ENCODE measurements around the gene MYOC. TPM values are rescaled to one million over a fixed set of nuclear protein-coding genes. Genes with fewer than 3 reads are reported as not detected.

Gene MYOC
- total and polyA plus RNA-seq, 2 donors from 2014 or later, result 0.66 TPM; not detected in 1

DNA sequence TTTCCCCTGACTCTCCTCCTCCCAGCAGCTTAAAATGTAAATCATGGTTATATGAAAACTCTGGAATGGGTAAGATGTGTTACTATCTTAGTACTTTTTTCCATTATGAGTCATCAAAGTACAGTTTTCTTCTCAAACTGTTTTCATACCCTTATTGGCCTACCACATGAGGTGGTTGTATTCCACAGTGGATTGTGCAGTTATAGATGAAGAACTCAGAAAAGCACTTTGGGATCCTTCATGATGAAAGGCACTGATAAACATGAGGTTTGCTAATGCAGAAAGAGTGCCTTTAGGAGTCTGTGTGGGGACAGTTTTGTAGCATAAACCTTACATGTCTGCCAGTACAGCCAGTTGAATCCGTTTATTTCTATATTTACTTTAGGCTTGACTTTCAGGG lies 62.5 kb downstream of the MYOC start:
- DNase-seq (no peak), FAIRE-seq (no peak)
- intact Hi-C loops (cut with DNase I), result no loop called here
- no peak overlapping the region for H3K4me3 ChIP-seq (ENCODE audit: low read length in 3 of 3)
- no peak overlapping the region for H3K9ac ChIP-seq (ENCODE audit: low read length in 3 of 3)
- H3K27me3 ChIP-seq (ENCODE audit: control insufficient read depth, insufficient read depth, low read length), result no peaks in the 10 kb centered on the region
- peaks cover 0 to 5% (median 0%) of the 10 kb centered on the region in 3 donors for H3K4me1 ChIP-seq (ENCODE audit: control insufficient read depth in 2 of 3, insufficient read depth in 2 of 3, low read depth in 1 of 3, low read length in 3 of 3)
- peaks cover 6 to 41% (median 27%) of the 10 kb centered on the region in 3 donors for H3K36me3 ChIP-seq (ENCODE audit: control insufficient read depth in 2 of 3, insufficient read depth in 3 of 3, low read length in 3 of 3)
- TF ChIP-seq, protein P1, sequence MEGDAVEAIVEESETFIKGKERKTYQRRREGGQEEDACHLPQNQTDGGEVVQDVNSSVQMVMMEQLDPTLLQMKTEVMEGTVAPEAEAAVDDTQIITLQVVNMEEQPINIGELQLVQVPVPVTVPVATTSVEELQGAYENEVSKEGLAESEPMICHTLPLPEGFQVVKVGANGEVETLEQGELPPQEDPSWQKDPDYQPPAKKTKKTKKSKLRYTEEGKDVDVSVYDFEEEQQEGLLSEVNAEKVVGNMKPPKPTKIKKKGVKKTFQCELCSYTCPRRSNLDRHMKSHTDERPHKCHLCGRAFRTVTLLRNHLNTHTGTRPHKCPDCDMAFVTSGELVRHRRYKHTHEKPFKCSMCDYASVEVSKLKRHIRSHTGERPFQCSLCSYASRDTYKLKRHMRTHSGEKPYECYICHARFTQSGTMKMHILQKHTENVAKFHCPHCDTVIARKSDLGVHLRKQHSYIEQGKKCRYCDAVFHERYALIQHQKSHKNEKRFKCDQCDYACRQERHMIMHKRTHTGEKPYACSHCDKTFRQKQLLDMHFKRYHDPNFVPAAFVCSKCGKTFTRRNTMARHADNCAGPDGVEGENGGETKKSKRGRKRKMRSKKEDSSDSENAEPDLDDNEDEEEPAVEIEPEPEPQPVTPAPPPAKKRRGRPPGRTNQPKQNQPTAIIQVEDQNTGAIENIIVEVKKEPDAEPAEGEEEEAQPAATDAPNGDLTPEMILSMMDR (IDR thresholded peaks at IDR 0.05; ENCODE audit: borderline replicate concordance, extremely low read depth, insufficient read depth), result no peak
- H3K9me3 ChIP-seq (ENCODE audit: control insufficient read depth in 2 of 3, insufficient read depth in 1 of 3, low read length in 3 of 3), result no peaks in the 10 kb centered on the region
- H3K27ac ChIP-seq (ENCODE audit: low read depth in 2 of 2, low read length in 2 of 2), result no peak overlapping the region

DNA sequence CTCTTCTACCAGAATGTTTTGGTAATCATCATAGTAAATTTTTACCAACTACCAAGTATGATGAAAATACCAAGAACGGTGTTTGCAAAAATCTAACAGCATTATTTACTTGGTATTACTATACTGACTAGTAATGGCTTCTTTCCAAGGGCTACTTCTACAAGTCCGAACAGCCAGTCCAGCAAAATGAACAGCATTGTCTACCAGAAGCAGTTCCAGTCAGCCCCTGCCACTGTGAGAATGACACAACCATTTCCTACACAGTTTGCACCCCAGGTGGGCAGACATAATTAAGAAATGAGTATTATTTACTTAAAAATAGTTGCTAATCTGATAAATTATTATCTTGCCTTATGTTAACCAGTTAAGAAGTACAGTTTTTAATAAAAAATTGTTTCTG lies 64.3 kb downstream of the MYOC start:
- intact Hi-C loops (cut with DNase I), result loop anchor here (10.0 kb wide), 1 partner anchor 73 kb away; no protein-coding TSS in a partner anchor

DNA sequence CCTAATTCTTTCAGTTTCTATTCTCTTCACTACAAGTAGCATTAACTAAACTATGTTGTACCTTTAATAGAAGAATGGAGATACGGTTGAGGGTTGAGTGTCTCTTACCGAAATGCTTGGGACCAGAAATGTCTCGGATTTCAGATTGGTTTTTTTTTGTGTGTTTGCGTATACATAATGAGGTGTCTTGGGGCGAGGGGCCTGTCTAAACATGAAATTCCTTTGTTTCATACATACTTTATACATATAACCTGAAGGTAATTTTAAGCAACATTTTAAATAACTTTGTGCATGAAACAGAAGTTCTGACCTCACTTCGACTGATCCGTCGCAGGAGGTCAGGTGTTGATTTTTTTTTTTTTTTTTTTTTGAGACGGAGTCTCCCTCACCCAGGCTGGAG lies 66.8 kb downstream of the MYOC start:
- FAIRE-seq, result no peak
- intact Hi-C loops (cut with DNase I), result loop anchor here (10.0 kb wide), 1 partner anchor 71 kb away; no protein-coding TSS in a partner anchor

More for the DNA sequence above, 64.3 kb downstream of the MYOC start:
- Histone ChIP-seq H3K4me1 (ENCODE audit: control insufficient read depth in 2 of 3, insufficient read depth in 2 of 3, low read depth in 1 of 3, low read length in 3 of 3) (no peaks in the 10 kb centered on the region), H3K4me3 (ENCODE audit: low read length in 3 of 3) (no peak overlapping the region), H3K27me3 (ENCODE audit: control insufficient read depth, insufficient read depth, low read length) (no peaks in the 10 kb centered on the region), H3K36me3 (ENCODE audit: control insufficient read depth in 2 of 3, insufficient read depth in 3 of 3, low read length in 3 of 3) (peaks cover 12 to 57% (median 33%) of the 10 kb centered on the region in 3 donors), H3K27ac (ENCODE audit: low read depth in 2 of 2, low read length in 2 of 2) (no peak overlapping the region), H3K9ac (ENCODE audit: low read length in 3 of 3) (no peak overlapping the region), H3K9me3 (ENCODE audit: control insufficient read depth in 2 of 3, insufficient read depth in 1 of 3, low read length in 3 of 3) (no peaks in the 10 kb centered on the region)
- no peak for FAIRE-seq
- TF ChIP-seq, protein P1 (IDR thresholded peaks at IDR 0.05; ENCODE audit: borderline replicate concordance, extremely low read depth, insufficient read depth), result no peak
- no peak for DNase-seq

More for the DNA sequence above, 66.8 kb downstream of the MYOC start:
- Histone ChIP-seq H3K27me3 (ENCODE audit: control insufficient read depth, insufficient read depth, low read length) (no peaks in the 10 kb centered on the region), H3K4me1 (ENCODE audit: control insufficient read depth in 2 of 3, insufficient read depth in 2 of 3, low read depth in 1 of 3, low read length in 3 of 3) (no peaks in the 10 kb centered on the region), H3K4me3 (ENCODE audit: low read length in 3 of 3) (no peak overlapping the region), H3K9ac (ENCODE audit: low read length in 3 of 3) (no peak overlapping the region), H3K36me3 (ENCODE audit: control insufficient read depth in 2 of 3, insufficient read depth in 3 of 3, low read length in 3 of 3) (peaks cover 15 to 53% (median 31%) of the 10 kb centered on the region in 3 donors), H3K9me3 (ENCODE audit: control insufficient read depth in 2 of 3, insufficient read depth in 1 of 3, low read length in 3 of 3) (no peaks in the 10 kb centered on the region), H3K27ac (ENCODE audit: low read depth in 2 of 2, low read length in 2 of 2) (no peak overlapping the region)
- no peak for DNase-seq
- TF ChIP-seq, protein P1 (IDR thresholded peaks at IDR 0.05; ENCODE audit: borderline replicate concordance, extremely low read depth, insufficient read depth), result no peak

Other genes starting within 250 kb of the MYOC start
- gene PRRC2C, start 167.2 kb downstream of the MYOC start, total RNA-seq, result 152 TPM
- 28.1 TPM for gene PRRC2C, start 167.2 kb downstream of the MYOC start, polyA plus RNA-seq (ENCODE audit: insufficient read depth, low read depth, low replicate concordance)
- gene MYOCOS, start 30.4 kb downstream of the MYOC start, total RNA-seq, result 0.54 TPM
- 0.54 TPM for gene MYOCOS, start 30.4 kb downstream of the MYOC start, polyA plus RNA-seq (ENCODE audit: insufficient read depth, low read depth, low replicate concordance)
- 15.3 TPM for gene VAMP4, start 89.4 kb upstream of the MYOC start, total RNA-seq
- gene VAMP4, start 89.4 kb upstream of the MYOC start, polyA plus RNA-seq (ENCODE audit: insufficient read depth, low read depth, low replicate concordance), result 7.5 TPM
- 29.0 TPM for gene METTL13, start 129.0 kb upstream of the MYOC start, total RNA-seq
- 24.5 TPM for gene METTL13, start 129.0 kb upstream of the MYOC start, polyA plus RNA-seq (ENCODE audit: insufficient read depth, low read depth, low replicate concordance)
- 19.1 TPM for gene DNM3, start 188.8 kb upstream of the MYOC start, total RNA-seq
- 5.9 TPM for gene DNM3, start 188.8 kb upstream of the MYOC start, polyA plus RNA-seq (ENCODE audit: insufficient read depth, low read depth, low replicate concordance)

Data from kidney (tissue), 14 donors.